GM18507 (cell line): ENCODE measurements around the gene ZNF423.
"Not testable (repeated sequence)": the region's sequence is repeated elsewhere in the genome, so short reads cannot be mapped to it uniquely, and the experiment has no call there.

Source experiments
- DNase-seq: peaks from one replicate; pipeline ENCODE4 v3.0.0; 2011; ENCODE audit warnings: low read depth; ENCODE audit not compliant: insufficient read length; ENCODE audit errors: extremely low spot score
- FAIRE-seq: peaks from 2 replicates; lab custom pipeline; 2011; peaks lifted over from hg19 to GRCh38; lab: Jason Lieb, UNC

Gene ZNF423

GRCh38 chr16:49874613-49875237, 18.8 kb upstream of the ZNF423 start:
- DNase-seq = no peak
- no peak for FAIRE-seq

GRCh38 chr16:49871824-49872223, 15.9 kb upstream of the ZNF423 start:
- DNase-seq, FAIRE-seq: not testable (repeated sequence)

GRCh38 chr16:49869731-49870130, 13.8 kb upstream of the ZNF423 start:
- FAIRE-seq (no peak), DNase-seq (no peak)

- FAIRE-seq = no peak
- no peak for DNase-seq
Measured at GRCh38 chr16:49867796-49868668, 12.1 kb upstream of the ZNF423 start.

DNA sequence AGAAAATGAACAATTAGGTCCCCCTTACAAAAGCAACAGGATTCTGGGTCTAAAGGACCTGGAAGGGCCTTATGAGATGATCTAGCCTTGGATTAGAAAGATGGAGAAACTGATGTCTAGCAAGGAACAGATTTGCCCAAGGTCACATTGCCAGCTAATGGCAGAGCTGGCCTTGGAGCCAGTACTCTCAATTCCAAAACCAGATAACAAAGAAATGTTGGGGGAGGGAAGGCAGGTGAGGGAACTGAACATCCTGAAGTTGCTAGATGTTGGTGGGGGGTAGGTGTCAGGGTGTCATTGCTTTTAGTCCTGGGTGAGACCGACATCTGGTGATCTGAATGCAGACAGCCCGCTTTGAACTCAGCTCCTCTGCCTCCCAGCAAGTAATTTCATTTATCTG, 11.3 kb upstream of the ZNF423 start:
- DNase-seq (no peak), FAIRE-seq (no peak)

- no peak for DNase-seq
- no peak for FAIRE-seq
Measured at GRCh38 chr16:49866595-49867071, 10.7 kb upstream of the ZNF423 start.

DNA sequence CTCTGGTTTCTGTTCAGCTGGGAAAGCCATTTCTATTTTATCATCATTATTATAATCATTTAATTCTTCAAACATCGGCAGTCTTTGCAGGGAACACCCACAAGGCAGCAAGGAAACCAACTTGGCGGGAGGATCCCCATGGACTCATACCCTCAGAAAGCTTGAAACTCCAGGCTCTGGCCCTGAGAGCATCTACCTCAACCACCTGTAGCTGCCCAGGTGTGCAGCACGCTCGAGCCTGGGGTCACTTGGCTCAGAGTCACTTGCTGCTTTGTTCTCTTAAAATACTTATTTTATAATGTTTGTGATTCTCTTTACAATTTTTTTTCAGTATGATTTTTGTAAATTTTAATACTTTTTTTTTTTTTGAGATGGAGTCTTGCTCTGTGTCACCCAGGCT, 6.8 kb upstream of the ZNF423 start:
- DNase-seq = no peak

DNA sequence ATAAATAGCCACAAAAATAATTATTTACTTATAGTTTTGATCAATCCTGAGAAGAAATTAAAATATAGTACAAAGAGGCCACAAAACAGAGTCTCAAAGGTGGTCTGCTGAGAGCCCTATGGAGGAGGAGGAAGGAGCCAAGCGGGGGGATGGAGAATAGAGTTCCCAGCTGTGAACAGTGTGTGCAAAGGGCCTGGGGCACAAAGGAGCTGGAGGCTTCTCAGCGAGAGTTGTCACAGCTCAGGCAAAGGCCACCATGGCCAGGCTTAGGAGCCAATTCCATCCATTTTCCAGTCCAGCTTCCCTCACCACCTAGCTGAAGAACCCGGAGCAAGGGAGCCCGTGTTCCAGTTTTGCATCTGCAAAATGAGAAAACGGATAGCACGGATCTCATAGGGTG, 5.4 kb upstream of the ZNF423 start:
- FAIRE-seq (no peak), DNase-seq (no peak)

More for the DNA sequence above, 6.8 kb upstream of the ZNF423 start:
- FAIRE-seq = no peak

- no peak for DNase-seq
- FAIRE-seq = no peak
Measured at GRCh38 chr16:49860593-49860992, 4.7 kb upstream of the ZNF423 start.

GRCh38 chr16:49859125-49859811, 3.4 kb upstream of the ZNF423 start:
- no peak for FAIRE-seq
- DNase-seq = no peak

- no peak for FAIRE-seq
- no peak for DNase-seq
Measured at GRCh38 chr16:49858200-49859124, 2.5 kb upstream of the ZNF423 start.

DNA sequence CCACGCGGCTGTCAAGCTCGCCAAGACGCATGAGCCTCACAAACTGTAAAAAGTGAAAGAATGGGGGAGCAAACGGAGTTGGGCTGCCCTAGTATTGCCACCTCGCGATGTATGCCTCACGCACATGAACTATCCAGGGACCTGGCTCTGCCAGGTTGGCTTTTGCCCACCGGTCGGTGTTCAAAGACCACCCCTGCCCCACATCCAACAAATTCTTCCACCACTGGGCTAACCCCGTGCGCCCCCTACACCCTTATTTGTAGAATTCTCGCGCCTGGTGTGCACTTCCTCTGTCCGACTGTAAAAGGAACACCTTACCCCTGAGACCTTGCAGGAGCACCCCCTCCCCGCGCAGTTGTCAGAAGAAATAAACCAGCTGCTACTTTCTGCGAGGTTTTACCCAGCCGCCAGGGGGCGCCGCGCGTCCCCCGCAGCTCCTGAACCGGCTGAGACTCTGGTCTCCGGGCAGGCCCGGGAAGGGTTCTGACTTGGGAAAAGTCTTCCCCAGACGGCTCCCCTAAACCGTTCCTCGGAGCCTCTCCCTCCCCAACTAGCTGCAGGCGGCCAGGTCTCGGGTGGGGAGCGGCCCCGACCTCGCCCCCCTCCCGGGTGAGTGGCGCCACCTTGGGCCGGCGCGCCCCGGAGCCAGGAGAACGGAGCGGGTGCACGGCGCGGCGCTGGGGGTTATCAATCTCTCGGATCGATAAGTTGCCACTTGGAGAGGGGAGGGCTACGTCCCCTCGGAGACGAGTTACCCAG, 1.7 kb upstream of the ZNF423 start:
- FAIRE-seq = no peak
- peak; percentile 40 for DNase-seq

DNA sequence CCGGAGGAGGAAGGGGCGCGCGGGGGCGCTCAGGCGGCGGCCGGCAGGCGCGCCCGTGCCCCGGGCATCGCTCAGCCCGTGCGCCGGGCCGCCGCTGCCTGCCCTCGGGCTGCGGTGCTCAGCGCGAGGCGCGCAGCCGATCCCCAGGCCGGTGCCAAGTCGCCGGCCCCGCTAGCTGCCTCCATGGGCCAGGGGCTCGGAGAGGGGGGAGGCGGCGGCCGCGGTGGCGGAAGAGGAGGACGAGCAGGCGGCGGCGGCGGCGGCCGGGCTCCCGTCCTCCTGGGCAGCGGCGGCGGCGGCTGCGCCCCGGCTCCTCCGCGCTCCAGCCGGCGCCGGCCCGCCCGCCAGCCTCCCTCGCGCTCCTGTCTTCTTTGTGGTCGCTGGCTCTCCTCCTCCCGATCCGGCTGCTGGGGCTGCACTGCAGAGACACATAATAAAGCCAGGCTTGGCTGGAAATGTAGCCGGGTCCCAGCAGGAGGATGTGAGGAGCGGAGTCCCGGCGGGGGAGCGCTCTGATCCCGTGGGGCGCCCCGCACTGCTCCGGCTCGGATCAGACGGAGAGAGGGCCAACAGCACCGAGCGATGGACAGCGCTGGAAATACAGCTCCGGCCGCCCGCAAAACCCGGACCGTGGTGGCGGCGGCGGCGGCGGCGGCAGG, 889 bp upstream of the ZNF423 start:
- no peak for DNase-seq
- no peak for FAIRE-seq

GRCh38 chr16:49855280-49855821, 561 bp downstream of the ZNF423 start:
- peak; percentile 48 for DNase-seq
- FAIRE-seq = peak; percentile 73

DNA sequence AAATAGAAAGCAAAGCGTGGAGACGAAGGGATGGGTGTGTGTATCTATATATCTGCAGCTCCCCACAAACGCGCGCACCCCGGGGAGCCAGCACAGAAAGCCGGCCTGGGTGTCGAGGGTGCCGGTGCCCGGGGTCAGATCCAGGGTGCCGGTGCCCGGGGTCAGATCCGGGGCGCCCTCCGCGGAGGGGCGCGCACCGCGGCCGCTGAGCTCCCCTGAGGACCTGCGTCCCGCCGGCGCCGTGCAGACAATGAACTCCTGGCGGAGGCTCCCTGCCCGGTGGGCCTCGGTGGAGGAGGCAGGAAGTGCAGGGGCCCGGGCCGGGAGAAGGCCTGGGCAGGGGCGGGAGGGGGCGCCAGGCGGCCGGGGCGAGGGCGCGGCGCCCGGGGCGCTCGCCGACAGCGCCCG, 1.1 kb downstream of the ZNF423 start:
- no peak for FAIRE-seq
- no peak for DNase-seq

DNA sequence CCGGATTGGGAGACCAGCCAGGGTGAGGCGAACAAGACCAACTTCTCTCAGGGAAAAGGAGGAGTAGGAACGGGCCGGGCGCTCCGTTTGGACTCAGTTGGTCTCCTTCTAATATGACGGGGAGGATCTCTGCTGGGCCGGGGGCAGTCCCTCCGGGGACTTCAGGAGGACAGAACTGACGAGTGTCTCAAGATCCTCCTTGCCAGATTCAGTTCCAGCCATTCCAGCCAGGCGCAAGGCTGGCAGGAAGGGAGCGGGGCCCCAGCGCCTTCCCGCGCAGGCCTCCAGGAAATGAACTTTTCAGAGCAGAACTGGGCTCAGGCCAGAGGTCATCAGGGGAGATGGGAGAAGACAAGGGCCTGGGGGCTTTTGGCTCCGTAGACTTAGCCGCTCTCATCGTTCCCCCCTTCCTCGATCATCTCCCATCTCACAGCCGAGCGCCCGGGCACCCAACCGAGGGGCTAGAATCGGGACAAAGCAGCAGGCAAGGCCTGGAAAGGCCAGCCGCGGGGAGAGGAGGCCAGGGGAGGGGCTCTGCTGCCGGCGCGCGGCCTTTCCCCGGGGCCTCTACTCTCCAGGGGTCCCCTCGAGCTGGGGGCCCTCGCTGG, 1.6 kb downstream of the ZNF423 start:
- FAIRE-seq (no peak), DNase-seq (no peak)

GRCh38 chr16:49852279-49852678, 3.6 kb downstream of the ZNF423 start:
- FAIRE-seq (no peak), DNase-seq (no peak)

- FAIRE-seq (no peak), DNase-seq (no peak)
Measured at GRCh38 chr16:49851468-49851787, 4.5 kb downstream of the ZNF423 start.
